Ishikawa (cell line): ENCODE results near the gene RPS15.

Source experiments
- EGR1 ChIP-seq: IDR thresholded peaks from 2 replicates; pipeline ENCODE4 v1.6.1; 2012
- EP300 ChIP-seq: IDR thresholded peaks from 2 replicates; pipeline ENCODE4 v1.6.1; 2012; ENCODE audit warnings: borderline replicate concordance
- MAX ChIP-seq: IDR thresholded peaks from 2 replicates; pipeline ENCODE4 v1.6.1; 2012
- NFIC ChIP-seq: IDR thresholded peaks from 2 replicates; pipeline ENCODE4 v1.6.1; 2012
- RAD21 ChIP-seq: IDR thresholded peaks from 2 replicates; pipeline ENCODE4 v1.6.1; 2012; ENCODE audit warnings: low read depth
- REST ChIP-seq: IDR thresholded peaks from 2 replicates; pipeline ENCODE4 v1.6.1; 2012; ENCODE audit warnings: low read depth, mild to moderate bottlenecking
- TAF1 ChIP-seq: IDR thresholded peaks from 2 replicates; pipeline ENCODE4 v1.6.1; 2012; ENCODE audit warnings: low read depth, mild to moderate bottlenecking
- TCF12 ChIP-seq: IDR thresholded peaks from 2 replicates; pipeline ENCODE4 v1.6.1; 2012; ENCODE audit warnings: low read depth
- TEAD4 ChIP-seq: IDR thresholded peaks from 2 replicates; pipeline ENCODE4 v1.6.1; 2012
- USF1 ChIP-seq: IDR thresholded peaks from 2 replicates; pipeline ENCODE4 v1.6.1; 2012
- YY1 ChIP-seq: IDR thresholded peaks from 2 replicates; pipeline ENCODE4 v1.6.1; 2012; ENCODE audit warnings: low read depth

GRCh38 chr19:1451916-1452801, 14.0 kb downstream of the RPS15 start:
- TF ChIP-seq TEAD4 (no peak), REST (no peak), YY1 (no peak), RAD21 (no peak), TAF1 (no peak), USF1 (no peak), NFIC (no peak), TCF12 (no peak), EP300 (no peak), EGR1 (no peak), MAX (no peak)
